Psoas muscle (tissue), 8 donors: ENCODE results near the gene OSBPL7. TPM values are rescaled to one million over a fixed set of nuclear protein-coding genes. Genes with fewer than 3 reads are reported as not detected.
"Not testable (repeated sequence)": the region's sequence is repeated elsewhere in the genome, so short reads cannot be mapped to it uniquely, and the experiment has no call there.

Experiments used
- ATAC-seq, 4 donors: fragments of 200-7000 bp; cut with Tn5 transposase; one replicate each; pipeline ENCODE4 v1.9.1; 2020; ENCODE audit warnings: moderate library complexity in 3 of 4, mild to moderate bottlenecking in 2 of 4
- DNase-seq, 2 donors: peaks; one replicate each; pipeline ENCODE4 v3.0.0-alpha.2; 2020
- H3K27ac ChIP-seq: fragments of 200-600 bp; one replicate; pipeline ENCODE4 v1.8.0; 2022
- H3K27me3 ChIP-seq, 3 donors: fragments of 200-600 bp in 1 of 3; one replicate each; pipeline versions ENCODE4 v1.6.1 to v1.8.0; 2013 to 2022; ENCODE audit warnings: low read length in 2 of 3, mild to moderate bottlenecking in 2 of 3, moderate library complexity in 1 of 3; ENCODE audit not compliant: insufficient read depth in 3 of 3
- H3K36me3 ChIP-seq, 2 donors: fragments of 200-600 bp in 1 of 2; one replicate each; pipeline versions ENCODE4 v1.6.1 to v1.8.0; 2013 to 2022; ENCODE audit warnings: low read depth in 1 of 2, mild to moderate bottlenecking in 1 of 2, moderate library complexity in 1 of 2; ENCODE audit not compliant: insufficient read depth in 1 of 2
- H3K4me1 ChIP-seq: fragments of 200-600 bp; one replicate; pipeline ENCODE4 v1.8.0; 2022
- H3K4me3 ChIP-seq: fragments of 200-600 bp; one replicate; pipeline ENCODE4 v1.8.0; 2022; ENCODE audit warnings: mild to moderate bottlenecking
- H3K9me3 ChIP-seq: fragments of 200-600 bp; one replicate; pipeline ENCODE4 v1.8.0; 2022
- WGBS, 3 donors: extraction: QIAGEN DNeasy Blood & Tissue Kit; methylation state at CpG; one replicate each; pipeline versions ENCODE4 v1.1.6 to v1.1.7; 2013; 5-methylcytosine and 5-hydroxymethylcytosine counted together
- intact Hi-C, 2 donors: fragments of 100-400 bp; cut with DNase I; formaldehyde crosslinking; loops; one replicate each; pipeline versions ENCODE4 v1.11.0 to v1.14.2; 2022
- polyA plus RNA-seq, 3 donors: library from polyadenylated mRNA; stranded (reverse); fragments of 200-250 nt; gene quantifications; one replicate each; pipeline ENCODE4 v1.2.3, GENCODE V29; 2013
- total RNA-seq, 4 donors: library from RNA; stranded (reverse); fragmentation: NEBNext Ultra II Directional in 2 of 4; extraction: Animal tissue kit (Norgen Biotek cat#: 25700) in 2 of 4; gene quantifications; one replicate each; pipeline versions ENCODE4 v1.2.1 to v1.2.4, GENCODE V29; 2021 to 2023
- TF ChIP-seq, protein P1 (sequence below): fragments of 200-600 bp; IDR thresholded peaks from one replicate; pipeline ENCODE4 v1.8.0; 2022; ENCODE audit warnings: antibody characterized with exemption
- donor health status: healthy with polysubstance abuse.
- donor health status: DM: no; HTN: no; CAD: no; lungs with moderate emphysema.
- donor health status: Bipolar disorder and iron deficiency.
- donor health status: healthy.
- donor health status: DM: yes; HTN: yes; CAD: no.
- donor health status: DM: no; HTN: no; CAD: no.
- donor health status: DM: no; HTN: no; CAD: no.
- donor health status: DM: yes; HTN: yes; CAD: no.

Gene OSBPL7
- total and polyA plus RNA-seq, 7 donors, result 0.95 to 23.4 (median 2.6) TPM

DNA sequence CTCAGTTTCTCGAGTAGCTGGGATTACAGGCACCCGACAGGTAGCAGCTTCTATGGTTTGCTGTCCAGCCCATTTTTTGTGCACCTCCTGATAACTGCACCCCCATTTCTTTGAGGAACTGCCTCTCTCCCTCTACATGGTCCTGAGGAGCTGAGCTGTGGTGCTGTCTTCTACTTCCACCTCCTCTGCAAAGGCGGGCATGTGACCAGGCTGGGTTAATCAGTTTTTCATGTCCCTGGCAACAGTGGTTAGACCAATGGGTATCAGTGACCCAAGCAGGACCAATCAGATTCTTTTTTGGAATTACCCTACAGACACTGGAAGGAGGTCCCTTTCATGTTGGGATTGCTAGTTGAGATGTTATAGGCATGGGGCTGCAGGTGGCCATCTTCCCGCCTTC, 47.3 kb downstream of the OSBPL7 start:
- no peaks in the 10 kb centered on the region for H3K4me1 ChIP-seq
- 64 to 76% (median 68%) methylated on average over 4 of the region's 4 CpGs for WGBS, 3 donors
- peaks cover 0 to 47% (median 19%) of the 10 kb centered on the region in 3 donors for H3K27me3 ChIP-seq
- H3K4me3 ChIP-seq, result no peak overlapping the region
- no peak overlapping the region for H3K27ac ChIP-seq
- intact Hi-C loops, result no loop called here
- no peaks in the 10 kb centered on the region for H3K9me3 ChIP-seq
- DNase-seq (no peak), ATAC-seq (no peak)
- no peaks in the 10 kb centered on the region for H3K36me3 ChIP-seq
- TF ChIP-seq, protein P1, sequence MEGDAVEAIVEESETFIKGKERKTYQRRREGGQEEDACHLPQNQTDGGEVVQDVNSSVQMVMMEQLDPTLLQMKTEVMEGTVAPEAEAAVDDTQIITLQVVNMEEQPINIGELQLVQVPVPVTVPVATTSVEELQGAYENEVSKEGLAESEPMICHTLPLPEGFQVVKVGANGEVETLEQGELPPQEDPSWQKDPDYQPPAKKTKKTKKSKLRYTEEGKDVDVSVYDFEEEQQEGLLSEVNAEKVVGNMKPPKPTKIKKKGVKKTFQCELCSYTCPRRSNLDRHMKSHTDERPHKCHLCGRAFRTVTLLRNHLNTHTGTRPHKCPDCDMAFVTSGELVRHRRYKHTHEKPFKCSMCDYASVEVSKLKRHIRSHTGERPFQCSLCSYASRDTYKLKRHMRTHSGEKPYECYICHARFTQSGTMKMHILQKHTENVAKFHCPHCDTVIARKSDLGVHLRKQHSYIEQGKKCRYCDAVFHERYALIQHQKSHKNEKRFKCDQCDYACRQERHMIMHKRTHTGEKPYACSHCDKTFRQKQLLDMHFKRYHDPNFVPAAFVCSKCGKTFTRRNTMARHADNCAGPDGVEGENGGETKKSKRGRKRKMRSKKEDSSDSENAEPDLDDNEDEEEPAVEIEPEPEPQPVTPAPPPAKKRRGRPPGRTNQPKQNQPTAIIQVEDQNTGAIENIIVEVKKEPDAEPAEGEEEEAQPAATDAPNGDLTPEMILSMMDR, result no peak

DNA sequence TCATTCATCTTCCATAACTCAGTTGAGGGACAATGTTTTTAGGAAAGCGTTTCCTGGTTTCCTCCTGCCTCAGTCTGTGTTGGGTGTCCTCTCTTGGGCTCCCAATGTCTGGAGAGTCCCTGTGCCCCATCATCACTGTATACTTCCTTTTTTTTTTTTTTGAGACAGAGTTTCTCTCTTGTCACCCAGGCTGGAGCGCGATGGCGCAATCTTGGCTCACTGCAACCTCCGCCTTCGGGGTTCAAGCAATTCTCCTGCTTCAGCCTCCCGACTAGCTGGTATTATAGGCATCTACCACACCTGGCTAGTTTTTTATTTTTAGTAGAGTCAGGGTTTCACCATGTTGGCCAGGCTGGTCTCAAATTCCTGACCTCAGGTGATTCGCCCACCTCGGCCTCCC, 47.9 kb downstream of the OSBPL7 start:
- H3K27me3 ChIP-seq, result peaks cover 0 to 46% (median 19%) of the 10 kb centered on the region in 3 donors

DNA sequence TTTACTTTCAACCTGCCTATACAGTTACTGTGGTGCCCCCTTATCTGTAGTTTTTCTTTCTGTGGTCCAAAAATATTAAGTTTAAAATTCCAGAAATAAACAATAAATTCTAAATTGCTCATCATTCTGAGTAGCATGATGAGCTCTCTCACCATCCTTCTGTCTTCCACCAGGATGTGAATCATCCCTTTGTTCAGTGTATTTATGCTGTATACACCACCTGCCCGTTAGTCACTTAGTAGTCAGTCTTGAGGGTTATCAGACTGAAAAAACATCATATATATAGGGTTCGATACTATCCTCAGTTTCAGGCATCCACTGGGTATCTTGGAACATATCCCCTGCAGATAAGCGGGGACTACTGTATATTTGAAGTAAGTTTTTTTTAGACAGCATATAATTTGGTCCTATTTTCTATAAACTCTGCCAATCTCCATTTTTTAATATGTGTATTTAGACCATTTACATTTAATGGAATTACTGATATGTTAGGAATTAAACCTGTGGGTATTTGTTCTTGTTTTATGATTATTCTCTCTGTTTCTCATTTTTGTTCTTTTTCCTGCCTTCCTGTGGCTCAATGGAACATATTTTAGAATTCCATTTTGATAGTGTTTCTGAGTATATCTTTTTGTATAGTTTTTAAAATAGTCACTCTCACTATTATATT, 57.5 kb downstream of the OSBPL7 start:
- DNase-seq, result no peak
- no peak for ATAC-seq
- Histone ChIP-seq H3K36me3 (no peaks in the 10 kb centered on the region), H3K9me3 (no peaks in the 10 kb centered on the region), H3K4me3 (no peak overlapping the region), H3K4me1 (no peaks in the 10 kb centered on the region), H3K27ac (no peak overlapping the region), H3K27me3 (peaks cover 3% of the 10 kb centered on the region in 3 donors)
- WGBS, 3 donors, result 80 to 86% (median 82%) methylated on average over 3 of the region's 3 CpGs
- intact Hi-C loops, result no loop called here
- TF ChIP-seq, protein P1, result no peak

More for the DNA sequence above, 47.9 kb downstream of the OSBPL7 start:
- H3K4me3 ChIP-seq, H3K4me1 ChIP-seq, H3K27ac ChIP-seq, H3K36me3 ChIP-seq, DNase-seq, intact Hi-C loops, H3K9me3 ChIP-seq, ATAC-seq: not testable (repeated sequence)
- WGBS, 3 donors, result 84 to 91% (median 90%) methylated on average over 9 of the region's 9 CpGs

DNA sequence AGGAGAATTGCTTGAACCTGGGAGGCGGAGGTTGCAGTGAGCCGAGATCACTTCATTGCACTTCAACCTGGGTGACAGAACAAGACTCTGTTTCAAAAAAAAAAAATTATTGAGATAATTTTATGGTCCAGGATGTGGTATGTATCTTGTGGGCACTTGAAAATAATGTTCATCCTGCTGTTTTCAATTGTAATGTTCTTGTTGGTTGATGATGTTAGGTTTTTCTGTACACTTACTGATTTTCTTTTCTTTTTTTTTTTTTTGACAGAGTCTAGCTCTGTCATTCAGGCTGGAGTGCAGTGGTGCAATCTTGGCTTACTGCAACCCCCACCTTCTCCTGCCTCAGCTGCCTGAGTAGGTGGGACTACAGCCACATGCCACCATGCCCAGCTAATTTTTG, 58.9 kb downstream of the OSBPL7 start:
- no peaks in the 10 kb centered on the region for H3K36me3 ChIP-seq
- H3K27me3 ChIP-seq, result peaks cover 3 to 4% (median 3%) of the 10 kb centered on the region in 3 donors
- H3K4me1 ChIP-seq, result no peaks in the 10 kb centered on the region
- ATAC-seq (no peak), DNase-seq (no peak)
- no peaks in the 10 kb centered on the region for H3K9me3 ChIP-seq
- intact Hi-C loops, result no loop called here
- WGBS, 3 donors, result 89 to 93% (median 89%) methylated on average over 2 of the region's 2 CpGs
- no peak overlapping the region for H3K27ac ChIP-seq
- TF ChIP-seq, protein P1, result no peak
- H3K4me3 ChIP-seq, result no peak overlapping the region

DNA sequence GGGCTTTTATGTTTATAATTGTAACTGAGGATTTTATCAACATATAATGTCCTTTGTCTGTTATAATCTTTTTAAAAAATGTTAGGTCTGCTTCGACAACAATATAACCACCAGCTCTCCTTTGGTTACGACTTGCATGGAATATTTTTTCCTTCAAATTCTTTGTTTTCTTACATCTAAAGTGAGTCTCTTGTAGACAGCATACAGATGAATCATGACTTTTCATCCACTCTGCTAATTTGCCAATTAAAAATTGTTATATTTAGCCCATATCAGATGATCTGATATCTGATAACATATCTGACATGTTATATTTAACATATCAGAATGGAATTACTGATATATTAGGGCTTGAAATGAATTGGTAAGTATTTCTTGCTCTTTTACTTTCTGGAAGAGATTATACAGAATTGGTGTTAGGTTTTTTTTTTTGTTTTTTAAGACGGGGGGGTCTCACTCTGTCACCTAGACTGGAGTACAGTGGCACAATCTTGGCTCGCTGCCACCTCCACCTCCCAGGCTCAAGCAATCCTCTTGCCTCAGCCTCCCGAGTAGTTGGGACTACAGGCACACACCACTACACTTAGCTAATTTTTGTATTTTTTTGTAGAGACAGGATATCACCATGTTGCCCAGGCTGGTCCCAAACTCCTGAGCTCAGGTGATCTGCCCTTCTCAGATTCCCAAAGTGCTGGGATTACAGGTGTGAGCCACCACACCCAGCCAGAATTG, 61.0 kb downstream of the OSBPL7 start:
- no peak overlapping the region for H3K27ac ChIP-seq
- H3K9me3 ChIP-seq, result no peaks in the 10 kb centered on the region
- H3K4me3 ChIP-seq, result no peak overlapping the region
- TF ChIP-seq, protein P1, result no peak
- ATAC-seq, result no peak
- H3K27me3 ChIP-seq, result peaks cover 0 to 9% (median 6%) of the 10 kb centered on the region in 3 donors
- DNase-seq, result no peak
- 66 to 76% (median 68%) methylated on average over 5 of the region's 5 CpGs for WGBS, 3 donors
- no peaks in the 10 kb centered on the region for H3K36me3 ChIP-seq
- H3K4me1 ChIP-seq, result no peaks in the 10 kb centered on the region
- intact Hi-C loops, result no loop called here
